Middle frontal gyrus (tissue), 1 donor: ENCODE results near the gene BIN1.
A peak's percentile ranks its signal among the peaks of the same experiment; 100 is the strongest.

Experiments used
- DNase-seq: peaks from one replicate; pipeline ENCODE4 v3.0.0-alpha.2; 2015; ENCODE audit warnings: low spot score; ENCODE audit errors: extremely low spot score

The BIN1 gene

DNA sequence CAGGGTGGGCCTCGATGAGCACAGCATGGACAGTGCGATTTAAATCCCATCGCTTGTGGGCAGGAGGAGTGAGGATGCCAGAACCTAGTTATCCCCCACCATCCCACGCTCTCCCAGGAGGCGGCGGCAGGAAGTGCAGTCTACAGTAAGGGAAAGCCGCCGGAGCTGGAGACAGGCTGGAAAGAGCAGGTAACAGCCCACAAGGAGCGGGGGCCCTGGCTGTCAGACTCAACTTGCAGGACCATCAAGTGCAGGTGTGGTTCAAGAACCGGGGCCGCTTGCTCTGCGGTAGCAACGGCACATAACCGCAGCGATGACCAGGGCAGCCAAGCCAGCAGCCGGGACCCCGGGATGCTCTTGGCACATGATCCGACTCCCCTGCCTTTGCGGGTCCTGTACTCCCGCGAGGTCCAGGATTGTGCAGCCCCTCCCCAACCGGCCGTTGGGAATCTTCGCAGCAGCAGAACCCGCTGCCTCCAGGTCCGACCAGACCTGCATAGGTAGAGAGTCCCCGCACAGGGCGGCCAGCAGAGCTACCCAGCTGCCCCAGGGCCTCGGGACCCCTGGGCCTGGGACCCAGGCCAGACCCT lies 82.1 kb downstream of the BIN1 start:
- peak; percentile 37 for DNase-seq

DNA sequence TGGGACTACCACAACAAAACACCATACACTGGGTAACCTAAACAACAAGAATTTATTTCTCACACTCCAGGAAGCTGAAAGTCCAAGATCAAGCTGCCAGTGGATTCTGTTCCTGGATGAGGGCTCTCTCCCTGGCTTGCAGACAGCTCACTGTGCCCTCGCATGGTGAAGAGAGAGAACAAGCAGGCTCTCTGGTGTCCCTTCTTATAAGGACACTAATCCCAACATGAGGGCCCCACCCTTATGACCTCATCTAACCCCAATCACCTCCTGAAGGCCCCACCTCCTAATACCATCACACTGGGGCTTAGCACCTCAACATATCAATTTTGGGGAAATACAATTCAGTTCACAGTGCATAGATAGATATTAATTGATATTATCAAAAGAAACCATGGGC lies 83.5 kb downstream of the BIN1 start:
- DNase-seq: no peak

DNA sequence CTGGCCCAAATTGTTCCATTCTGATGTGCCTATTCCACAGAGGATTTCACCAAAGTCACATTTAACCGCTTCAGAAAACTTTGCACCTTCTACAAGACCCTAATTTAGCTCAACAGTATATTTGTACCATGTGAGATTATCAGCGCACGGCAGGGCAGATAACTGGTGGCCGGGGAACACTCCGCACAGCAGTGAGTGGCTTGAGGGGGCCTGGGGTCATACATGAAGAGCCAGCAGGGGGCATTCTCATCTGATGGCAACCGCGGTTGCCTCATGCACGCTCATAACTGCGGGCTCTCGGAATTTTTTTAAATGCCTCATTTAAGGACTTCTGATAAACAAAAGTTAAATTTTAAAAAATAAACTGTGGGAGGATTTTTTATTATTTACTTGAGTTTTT lies 84.1 kb downstream of the BIN1 start:
- DNase-seq: no peak

DNA sequence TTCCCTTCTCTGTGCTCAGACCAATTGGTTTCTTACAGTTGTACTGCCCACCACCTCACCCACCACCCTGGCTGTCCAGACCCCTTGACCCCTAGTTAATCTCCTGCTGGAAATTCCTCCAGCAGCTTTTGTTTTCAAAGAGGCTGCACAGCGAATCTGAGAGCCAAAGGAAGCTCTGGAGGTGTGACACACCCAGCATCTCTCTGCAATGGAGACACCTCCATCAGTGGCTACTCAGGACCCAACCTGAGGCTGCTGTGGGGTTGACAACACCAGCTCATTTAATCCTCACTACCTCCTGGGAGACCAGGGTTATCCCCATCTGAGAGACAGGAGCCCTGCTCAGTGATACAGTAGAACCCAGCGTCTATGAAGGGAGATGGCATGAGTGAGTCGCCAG lies 86.4 kb downstream of the BIN1 start:
- DNase-seq: no peak

DNA sequence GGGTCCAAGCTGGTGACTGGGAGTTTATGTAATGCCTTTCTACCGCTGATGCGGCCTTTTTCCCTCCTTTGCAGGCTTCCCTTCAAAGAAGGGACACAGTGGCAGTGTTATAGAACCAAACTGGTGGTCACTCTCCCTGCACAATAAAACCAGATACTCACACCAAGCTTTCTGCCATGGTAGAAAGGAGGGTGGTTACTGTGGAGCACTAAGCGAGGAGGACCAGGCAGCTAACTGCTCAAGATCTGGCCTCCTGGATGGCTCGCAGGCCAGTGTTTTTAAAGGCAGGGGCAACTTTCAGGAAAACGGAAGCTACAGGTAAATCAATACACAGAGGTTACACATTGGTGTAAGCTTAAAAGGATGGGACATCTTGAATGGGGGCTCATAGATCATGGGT lies 89.4 kb downstream of the BIN1 start:
- no peak for DNase-seq

DNA sequence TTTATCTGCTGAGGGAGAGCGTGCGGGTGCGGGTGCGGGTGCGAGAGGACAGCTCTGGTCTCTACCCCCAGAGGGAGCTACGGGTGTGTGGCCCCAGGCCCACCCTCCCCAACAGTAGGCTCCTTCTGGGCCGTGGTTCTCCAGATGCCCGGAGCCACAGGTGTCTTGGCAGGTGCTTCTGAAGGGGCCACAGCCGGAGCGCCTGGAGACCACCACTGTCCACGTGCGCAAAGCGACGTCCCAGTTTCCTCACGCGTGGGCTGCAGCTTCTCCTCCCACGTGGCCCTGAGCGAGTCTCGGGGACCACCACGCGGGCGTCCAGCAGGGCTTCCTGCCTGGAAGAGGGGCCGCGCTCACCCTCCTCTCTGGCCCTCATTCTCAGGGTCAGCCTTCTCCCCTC lies 90.6 kb downstream of the BIN1 start:
- no peak for DNase-seq

DNA sequence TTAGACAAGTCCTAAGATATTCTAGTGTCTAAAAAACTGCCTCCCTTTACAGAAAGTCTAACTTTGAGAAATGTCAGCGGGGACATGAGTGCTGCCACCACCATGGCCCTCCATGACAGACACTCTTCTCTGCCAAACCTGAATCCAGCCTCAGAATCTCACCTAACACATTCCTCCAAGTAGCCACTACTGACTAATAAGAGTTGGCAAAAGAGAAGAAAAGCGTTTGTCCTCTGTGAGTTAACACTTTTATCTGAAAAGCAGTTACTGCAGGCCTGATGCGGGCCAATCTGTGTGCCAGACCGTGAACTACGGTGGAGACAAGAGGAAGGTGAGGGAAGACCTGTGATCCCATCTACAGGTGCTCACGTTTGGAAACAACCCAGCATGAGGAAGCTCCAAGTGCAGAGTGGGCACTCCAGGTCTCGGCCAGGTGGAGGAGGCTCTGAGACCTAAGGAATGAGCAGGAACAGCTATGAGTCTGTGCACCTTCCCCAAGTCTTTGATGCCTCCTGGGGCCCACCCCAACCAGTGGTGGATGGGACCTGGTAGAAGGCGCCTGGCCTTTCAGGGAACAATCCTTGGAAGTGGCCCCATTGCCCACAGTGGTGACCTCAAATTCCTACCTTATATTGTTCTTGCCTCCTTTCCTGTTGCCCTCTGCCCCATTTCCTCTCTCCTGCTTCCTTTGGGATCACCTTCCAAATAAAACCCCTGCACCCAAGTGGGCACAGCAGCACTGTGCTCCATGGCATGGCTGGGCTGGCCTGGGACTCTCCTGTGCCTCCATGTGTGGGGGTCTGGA lies 91.6 kb downstream of the BIN1 start:
- no peak for DNase-seq

DNA sequence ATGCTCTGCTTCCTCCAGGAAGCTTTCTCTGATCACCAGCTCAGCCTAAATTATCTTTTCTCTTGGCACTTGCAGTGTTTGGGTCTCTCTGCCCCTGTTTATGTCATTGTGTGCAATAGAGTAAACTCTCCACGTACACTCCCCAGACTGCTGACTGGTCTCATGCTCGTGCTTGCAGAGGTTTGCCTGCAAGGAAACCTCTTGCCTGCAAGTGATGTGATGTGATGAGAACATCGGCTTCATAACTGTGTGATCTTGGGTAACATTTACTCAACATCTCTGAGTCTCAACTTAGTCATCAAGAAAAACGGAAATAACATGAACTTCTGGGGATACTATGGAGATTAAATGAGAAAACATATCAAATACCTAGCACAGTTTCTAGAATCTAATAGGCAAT lies 92.3 kb downstream of the BIN1 start:
- DNase-seq: no peak

DNA sequence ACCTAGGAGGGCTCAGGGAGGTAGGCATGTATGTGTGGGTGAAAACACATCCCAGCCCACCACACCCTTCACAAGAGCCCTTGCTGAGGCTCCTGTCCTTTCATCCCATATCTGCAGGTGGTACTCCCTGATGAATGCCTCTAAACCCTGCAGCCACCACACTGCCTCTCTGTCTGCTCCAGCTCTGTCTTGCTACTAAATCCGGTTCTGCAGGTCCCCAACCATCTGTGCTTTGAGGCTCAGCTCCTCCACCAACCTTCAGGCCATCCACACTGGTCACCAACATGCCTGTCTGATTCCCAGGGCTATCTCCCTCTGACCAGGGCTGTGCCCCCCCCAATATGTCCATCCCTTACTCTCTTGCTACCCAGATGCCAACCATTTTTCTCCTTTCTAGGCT lies 92.7 kb downstream of the BIN1 start:
- DNase-seq: no peak

DNA sequence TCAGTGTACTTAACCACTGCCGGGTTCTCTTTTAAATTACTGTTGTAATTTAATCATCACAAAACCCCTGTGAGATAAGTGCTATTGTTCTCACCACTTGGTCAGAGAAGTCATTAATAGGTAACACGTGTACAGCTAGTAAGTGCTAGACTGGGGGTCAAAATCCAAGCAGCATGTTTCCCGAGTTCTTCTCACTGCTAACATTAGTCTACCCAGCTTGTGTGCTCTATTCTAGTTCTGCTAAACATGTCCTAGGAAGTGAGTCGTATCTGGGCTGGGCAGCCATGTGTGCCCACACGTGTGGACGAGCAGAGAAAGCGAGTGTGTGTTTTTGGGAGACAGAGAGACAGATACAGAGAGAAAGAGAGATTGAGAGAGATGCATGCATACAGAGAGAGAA lies 94.1 kb downstream of the BIN1 start:
- no peak for DNase-seq

DNA sequence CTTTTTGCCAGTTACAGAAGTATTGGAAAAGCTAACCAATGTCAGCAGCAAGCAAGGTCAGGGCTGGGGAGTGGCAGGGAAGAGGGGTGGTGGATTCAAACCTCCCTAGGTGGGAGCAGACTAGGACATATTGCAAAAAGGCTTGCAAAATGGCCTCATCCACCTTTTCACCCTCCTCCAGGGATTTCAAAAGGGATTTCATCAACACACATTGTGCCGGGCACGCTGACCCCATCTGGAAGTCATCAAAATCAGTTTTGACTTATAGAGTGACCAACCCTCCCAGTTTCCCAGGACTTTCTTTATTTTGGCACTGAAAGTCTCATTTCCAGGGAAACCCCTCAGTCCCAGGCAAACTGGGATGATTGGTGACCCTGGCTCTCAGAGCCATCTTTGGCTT lies 94.7 kb downstream of the BIN1 start:
- no peak for DNase-seq

DNA sequence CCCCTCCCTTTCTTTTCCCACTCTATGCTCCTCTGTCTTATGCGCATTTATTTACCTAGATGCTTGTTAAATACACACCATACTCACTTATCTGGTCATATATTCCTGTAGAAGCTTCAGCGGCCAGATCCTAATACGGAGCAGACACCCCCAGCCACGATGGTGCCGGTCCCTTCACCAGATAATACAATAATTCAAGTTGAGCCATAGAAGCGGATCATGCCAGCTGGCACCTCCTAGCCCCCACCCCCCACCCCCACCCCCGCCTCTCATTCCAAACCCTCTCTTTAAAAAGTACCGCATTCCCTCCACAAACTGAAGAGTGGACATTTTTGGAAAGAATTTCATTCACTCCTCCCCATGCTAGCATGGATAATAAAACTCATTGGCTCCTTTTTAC lies 95.2 kb downstream of the BIN1 start:
- no peak for DNase-seq

DNA sequence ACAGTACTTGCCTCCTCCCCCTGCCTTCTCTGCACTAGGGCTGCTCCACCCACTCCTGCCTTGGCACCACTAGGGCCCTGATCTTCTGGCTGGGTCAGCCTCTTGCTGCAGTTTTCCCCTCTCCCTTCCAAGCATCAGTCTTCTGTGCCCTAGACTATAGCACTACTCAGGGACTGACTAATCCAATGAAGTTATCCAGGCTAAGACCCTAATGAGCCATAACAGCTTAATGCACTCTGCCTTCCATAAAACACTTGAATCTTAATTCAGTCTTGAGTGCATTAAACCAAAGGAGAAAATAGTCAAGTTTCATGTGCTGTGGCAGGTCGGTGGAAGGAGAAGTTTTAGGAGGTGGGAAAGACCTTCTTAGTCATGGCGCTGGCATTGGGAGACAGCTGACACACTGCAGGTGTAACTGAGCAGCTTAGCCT lies 95.7 kb downstream of the BIN1 start:
- DNase-seq: no peak

DNA sequence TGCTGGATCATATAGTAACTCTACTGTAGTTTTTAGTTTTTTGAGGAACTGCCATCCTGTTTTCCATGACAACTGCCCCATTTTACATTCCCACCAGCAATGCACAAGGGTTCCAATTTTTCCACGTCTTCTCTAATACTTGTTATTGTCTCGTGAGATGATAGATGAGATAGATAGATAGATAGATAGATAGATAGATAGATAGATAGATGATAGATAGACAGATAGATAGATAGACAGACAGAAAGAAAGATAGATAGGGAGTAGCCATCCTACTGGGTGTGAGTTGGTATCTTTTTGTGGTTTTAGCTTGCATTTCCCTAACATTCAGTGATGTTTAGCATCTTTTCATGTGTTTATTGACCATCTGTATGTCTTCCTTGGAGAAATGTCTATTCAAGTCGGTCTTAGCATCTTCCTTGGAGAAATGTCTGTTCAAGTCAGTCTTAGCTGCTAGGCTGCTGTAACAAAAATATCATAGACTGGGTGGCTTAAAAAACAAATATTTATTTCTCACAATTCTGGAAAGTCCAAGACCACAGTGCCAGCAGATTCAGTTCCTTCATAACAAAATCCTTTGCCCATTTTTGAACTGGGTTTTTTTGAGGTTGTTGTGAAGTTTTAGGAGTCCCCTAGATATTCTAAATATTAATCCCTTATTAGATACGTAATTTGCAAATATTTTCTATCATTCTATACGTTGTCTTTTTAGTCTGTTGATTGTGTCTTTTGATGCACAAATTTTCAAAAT lies 98.5 kb downstream of the BIN1 start:
- no peak for DNase-seq

DNA sequence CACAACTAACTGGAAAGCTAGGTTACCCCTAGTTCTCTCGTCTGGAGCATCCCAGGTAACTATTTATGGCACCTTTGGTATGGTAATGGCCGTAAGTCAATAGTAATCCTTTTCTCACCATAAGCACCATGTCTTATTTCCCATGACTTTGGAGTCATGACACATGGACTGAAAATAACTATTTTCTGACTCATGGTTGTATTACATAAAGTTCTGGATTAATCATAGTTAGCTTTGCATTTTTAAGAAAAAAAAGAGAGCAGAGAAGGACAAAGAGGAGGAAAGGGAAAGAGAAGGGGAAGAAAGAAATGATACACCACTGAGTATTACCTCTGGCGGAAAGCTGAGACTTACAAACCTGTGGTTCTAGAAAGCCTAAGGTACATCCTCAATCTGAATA lies 99.3 kb downstream of the BIN1 start:
- no peak for DNase-seq

DNA sequence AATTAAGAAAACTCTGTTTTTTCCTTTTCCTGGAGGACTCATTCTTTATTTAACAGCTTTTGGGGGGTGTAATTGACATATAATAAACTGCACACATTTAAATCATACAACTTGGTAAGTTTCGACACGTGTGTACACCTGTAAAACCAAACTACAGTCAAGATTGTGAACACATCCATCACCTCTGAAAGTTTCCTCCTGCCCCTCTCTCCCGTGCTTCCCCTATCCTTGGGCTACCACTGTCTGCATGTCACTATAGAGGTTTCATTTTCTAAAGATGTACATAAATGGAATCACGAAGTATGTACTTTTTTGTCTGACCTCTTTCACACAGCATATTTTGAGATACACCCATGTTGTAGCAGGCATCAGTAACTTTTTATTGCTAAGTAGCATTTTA lies 100.0 kb downstream of the BIN1 start:
- no peak for DNase-seq

DNA sequence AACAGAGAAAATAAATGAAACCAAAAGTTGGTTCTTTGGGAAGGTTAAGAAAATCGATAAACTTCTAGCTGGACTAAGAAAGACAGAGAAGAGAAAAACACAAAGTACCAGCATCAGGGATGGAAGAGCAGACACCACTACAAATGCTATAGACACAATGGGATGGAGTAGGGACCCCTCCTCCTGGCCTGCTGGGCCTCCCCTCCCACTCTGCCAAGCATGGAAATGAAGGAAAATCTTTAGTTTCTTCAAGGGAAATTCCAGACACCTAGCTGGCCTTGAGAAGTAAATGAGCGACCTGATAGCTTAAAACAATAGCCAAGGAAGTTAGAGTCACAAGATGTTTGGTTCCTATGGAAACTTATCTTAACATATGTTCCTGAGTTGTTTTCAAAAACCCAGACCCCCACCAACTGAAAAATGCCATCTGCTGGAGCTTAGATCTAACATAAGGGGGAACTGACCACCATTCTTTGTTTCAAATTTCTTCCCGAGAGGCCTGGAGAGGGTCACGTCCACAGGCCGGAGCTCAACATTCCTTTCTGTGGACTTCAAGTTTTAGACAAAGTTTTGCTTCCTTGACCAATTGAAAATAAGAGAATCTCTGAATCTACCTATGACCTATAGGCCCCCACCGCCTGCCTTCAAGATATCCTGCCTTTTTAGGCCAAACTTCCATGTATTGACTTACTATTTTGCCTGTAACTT lies 101.9 kb downstream of the BIN1 start:
- DNase-seq: no peak

DNA sequence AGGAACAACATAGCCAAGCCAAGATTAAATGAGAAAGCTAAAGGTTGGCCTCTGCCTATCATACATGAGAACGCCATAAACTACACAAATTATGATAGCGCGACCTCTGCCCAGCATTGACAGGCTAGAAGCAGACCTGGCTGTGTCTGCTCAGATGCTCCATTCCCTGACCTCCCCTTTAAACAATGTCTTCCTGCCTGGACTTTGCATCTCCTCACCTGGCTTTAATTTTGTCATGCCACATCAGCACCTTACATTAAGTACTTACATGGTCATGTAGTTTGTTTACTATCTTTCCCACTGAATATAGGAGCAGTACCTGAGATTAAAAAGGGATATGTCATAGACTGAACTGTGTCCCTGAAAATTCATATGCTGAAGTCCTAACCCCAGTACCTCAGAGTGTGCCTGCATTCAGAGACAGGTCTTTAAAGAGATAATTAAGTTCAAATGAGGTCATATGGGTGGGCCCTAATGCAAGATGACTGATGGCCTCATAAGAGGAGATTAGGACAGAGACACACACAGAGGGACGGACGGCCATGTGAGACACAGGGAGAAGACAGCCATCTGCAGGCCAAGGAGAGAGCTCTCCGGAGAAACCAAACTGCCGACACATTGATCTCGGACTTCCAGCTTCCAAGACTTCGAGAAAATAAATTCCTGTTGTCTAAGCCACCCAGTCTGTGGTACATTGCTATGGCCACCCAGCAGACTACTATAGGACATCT lies 103.7 kb downstream of the BIN1 start:
- DNase-seq: no peak

DNA sequence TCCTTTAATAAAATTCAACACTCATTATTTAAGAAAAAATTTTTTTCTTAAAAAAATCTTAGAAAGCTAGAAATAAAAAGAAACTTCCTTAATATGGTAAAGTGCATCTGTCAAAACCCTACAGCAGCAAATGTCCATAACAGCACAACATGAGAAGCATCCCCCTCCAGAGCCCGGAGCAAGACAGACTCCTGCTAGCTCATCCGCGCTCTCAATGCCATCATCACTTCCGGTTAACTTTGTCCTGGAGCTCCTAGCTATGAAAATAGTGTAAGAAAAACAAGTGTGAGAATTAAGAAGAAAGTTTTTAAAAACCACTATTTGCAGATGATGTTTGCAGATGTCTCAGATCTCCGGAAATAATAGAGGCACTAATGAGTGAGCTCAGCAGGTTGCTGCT lies 105.2 kb downstream of the BIN1 start:
- no peak for DNase-seq

DNA sequence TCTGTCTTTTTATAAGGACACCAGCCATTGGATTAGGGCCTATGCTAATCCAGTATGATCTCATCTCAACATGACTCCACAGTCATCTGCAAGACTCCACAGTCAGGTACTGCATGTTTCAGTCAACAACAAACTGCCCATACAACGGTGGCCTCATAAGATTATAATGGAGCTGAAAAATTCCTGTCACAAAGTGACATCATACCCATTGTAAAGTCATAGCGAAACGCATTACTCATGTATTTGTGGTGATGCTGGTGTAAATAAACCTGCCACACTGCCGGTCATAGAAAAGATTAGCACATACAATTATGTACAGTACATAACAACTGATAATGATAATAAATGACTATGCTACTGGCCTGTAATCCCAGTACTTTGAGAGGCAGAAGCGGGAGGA lies 106.0 kb downstream of the BIN1 start:
- no peak for DNase-seq

DNA sequence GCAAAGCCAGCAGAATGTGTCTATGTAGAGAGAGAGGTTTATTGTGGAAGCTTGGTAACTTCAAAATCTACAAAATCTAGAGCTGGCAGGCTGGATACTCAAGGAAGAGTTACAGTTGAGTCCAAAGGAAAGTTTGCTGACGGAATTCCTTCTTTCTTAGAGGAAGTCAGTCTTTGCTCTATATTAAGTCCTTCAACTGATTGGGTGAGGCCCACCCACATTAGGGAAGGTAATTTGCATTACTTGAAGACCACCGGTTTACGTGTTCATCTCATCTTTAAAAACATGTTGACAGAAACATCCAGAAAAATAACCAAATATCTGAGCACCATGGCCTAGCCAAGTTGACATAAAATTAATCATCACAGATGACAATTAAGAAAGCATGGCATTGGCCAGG lies 106.8 kb downstream of the BIN1 start:
- no peak for DNase-seq
